GM18520 (cell line): ENCODE data around the gene DBNDD1.

Source experiments
- ATAC-seq: cut with Tn5 transposase; IDR thresholded peaks from one replicate; pipeline ENCODE4 v1.9.1; 2021; ENCODE audit not compliant: unreplicated experiment

The DBNDD1 gene

GRCh38 chr16:90037276-90037675, 18.0 kb upstream of the DBNDD1 start:
- ATAC-seq, result no peak

DNA sequence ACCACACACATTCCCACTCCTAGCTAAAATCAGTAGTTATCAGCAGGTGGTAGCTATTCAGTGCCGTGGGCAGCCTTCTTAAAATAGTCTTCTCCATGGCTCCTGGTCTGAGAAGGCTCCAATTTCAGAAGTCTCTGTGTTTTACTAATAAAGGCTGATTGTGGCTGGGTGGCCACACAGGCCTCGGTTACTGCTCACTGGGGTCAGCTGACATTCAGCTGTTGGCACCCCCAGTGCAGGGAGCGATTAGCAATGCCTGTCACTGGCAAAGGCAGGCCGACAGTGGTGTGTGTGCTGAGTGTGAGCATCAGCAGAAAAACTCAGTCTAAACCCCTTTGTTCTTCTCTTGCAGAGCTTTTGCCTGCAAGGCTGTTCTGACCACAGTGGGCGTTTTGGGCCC, 16.6 kb upstream of the DBNDD1 start:
- ATAC-seq, result no peak

- no peak for ATAC-seq
These were observed 15.2 kb upstream of the DBNDD1 start for GRCh38 chr16:90034504-90034903.

DNA sequence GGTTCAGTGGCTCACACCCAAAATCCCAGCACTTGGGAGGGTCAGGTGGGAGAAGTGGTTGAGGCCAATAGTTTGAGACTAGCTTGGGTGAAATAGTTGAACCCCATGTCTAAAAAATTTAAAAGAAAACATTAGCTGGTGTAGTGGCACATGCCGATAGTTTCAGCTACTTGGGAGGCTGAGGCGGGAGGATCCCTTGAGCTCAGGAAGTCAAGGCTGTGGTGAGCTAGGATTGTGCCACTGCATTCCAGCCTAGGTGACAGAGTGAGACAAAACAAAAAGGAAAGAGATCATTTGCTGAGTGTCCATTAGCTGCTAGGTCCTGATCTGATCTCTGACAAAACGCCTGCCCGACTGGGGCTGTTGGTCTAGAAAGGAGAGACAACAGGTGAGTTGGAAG, 14.1 kb upstream of the DBNDD1 start:
- no peak for ATAC-seq

- no peak for ATAC-seq
These were observed 13.5 kb upstream of the DBNDD1 start for GRCh38 chr16:90032674-90033331.

DNA sequence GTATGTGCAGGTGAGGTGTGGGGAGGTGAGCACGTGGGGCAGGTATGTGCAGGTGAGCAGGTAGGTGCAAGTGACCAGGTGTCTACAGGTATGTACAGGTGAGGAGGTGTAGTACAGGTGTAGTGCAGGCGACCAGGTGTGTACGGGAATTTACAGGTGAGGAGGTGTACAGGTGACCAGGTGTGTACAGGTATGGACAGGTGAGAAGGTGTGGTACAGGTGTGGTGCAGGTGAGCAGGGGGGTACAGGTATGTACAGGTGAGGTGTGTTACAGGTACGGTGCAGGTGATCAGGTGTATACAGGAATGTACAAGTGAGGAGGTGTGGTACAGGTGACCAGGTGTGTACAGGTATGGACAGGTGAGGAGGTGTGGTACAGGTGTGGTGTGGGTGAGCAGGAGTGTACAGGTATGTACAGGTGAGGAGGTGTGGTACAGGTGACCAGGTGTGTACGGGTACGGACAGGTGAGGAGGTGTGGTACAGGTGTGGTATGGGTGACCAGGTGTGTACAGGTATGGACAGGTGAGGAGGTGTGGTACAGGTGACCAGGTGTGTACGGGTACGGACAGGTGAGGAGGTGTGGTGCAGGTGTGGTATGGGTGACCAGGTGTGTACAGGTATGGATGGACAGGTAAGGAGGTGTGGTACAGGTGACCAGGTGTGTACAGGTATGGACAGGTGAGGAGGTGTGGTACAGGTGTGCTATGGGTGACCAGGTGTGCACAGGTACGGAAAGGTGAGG, 12.8 kb upstream of the DBNDD1 start:
- ATAC-seq, result no peak

- no peak for ATAC-seq
These were observed 12.1 kb upstream of the DBNDD1 start for GRCh38 chr16:90031186-90031930.

GRCh38 chr16:90028985-90029384, 9.7 kb upstream of the DBNDD1 start:
- ATAC-seq, result no peak

- no peak for ATAC-seq
These were observed 8.4 kb upstream of the DBNDD1 start for GRCh38 chr16:90027611-90028010.

DNA sequence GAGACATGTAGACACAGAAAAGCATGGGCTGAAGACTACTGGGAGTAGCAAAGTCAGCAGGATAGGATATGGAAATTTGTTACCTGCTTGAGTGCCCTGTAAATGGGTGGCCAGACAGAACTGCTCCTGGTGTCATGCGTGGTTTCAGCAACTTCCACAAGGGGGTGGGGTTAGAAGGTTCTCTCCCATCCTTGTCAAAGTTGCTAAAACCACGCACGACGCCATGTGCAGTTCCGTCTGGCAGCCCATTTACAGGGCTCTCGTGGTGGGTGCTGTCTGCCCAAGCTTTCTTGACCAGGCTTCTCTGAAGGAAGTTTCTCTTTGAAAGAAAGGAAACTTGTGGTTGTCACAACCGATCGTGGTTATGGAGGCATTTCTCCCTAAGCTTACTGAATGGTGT, 6.9 kb upstream of the DBNDD1 start:
- no peak for ATAC-seq

GRCh38 chr16:90023078-90023447, 3.8 kb upstream of the DBNDD1 start:
- no peak for ATAC-seq

DNA sequence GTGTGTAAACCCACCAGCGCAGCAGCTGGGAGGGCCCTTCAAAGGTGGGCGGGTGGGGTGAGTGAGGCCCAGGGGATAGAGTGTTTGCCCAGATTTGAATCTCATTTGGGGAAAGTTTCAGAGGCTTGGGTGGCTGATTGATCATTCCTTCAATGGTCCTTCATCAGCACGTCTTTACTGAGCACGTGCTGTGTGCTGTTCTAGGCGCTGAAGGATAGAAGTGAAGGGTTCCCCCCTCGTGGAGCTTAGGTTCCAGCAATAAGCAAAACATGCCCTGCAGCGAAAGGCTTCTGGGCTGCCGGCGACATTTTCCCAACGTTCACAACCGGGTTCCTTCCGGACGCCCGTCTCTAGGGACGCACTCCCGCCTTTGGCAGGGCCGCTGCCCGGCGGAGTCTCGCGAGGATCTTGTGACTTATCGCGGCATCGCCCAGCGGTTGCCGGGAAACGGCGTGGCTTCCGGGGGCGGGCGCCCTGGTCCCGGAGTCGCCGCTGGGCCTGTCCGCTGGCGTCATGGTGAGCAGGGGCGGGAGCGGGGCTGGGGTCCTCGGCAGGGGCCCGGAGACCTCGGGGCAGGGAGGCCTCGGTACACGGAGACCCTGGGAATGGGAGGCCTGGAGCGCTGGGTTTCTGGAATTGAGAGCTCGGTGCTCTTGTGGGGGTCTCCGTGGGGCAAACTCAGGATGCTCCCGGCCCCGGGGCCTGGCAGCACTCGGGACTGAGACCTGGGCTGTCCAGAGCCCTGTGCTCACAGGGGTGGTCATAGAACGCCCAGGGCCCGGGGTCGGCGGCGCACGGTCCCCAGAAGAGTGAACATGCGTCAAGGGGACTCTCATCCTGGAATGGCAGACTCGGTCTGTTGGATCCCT, 3.2 kb upstream of the DBNDD1 start:
- ATAC-seq, result peak; percentile 51

- no peak for ATAC-seq
These were observed 1.7 kb upstream of the DBNDD1 start for GRCh38 chr16:90020838-90021382.

DNA sequence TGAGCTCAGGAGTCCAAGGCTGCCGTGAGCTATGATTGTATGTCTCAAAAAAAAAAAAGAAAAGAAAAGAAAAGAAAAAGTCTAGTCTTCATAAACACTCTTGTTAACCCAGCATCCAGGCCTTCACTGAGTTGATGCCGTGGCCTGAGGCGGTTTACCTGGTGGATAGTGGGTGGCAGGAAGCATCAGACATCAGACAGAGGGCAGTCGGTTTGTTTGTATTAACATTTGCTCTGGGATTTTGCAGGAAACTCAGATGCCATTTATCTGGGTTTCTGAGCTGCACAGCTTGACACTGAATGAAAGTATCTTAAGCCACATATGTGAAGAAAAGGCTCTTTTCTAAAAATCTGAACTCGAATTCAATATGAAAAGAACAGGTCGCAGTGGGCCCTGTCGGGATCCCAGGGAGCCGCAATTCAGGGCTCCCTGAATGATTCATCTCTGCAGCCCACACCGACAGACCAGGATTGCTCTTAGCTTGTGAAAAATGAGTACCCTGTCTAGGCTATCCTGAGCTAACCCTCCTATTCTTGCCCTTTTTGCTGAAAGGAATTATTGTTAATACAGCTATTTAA, 1.1 kb upstream of the DBNDD1 start:
- ATAC-seq, result no peak

- ATAC-seq, result no peak
These were observed 445 bp upstream of the DBNDD1 start for GRCh38 chr16:90019543-90020259.

GRCh38 chr16:90018297-90018651, 982 bp downstream of the DBNDD1 start:
- no peak for ATAC-seq

DNA sequence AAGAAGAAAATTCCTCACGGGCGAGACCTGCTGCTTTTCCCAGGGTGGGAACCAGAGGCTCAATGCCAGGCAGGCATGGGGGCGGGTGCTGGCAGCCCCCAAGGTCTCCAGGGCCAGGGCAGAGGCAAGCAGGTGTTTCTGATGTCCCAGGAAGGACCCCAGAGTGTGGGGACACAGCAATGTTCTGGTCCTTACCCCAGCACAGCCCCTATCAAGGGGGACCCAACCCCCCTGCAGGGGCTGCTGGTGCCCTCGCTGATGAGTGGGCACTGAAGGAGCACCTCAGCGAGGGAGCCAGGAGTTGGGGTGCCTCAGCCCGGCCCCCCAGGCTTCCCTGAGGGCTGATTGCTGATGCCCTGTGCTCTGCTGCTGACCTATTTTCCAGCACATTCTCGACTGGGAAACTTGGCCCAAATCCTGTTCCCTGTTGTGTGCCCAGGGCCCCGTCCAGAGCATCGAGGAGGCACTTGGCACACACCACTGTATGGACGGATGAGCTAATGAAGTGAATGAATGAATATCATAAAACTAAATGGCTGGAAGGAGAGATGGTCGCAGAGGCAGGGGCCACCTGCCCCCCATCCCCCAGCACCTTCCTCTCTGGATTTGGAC, 2.8 kb downstream of the DBNDD1 start:
- no peak for ATAC-seq

DNA sequence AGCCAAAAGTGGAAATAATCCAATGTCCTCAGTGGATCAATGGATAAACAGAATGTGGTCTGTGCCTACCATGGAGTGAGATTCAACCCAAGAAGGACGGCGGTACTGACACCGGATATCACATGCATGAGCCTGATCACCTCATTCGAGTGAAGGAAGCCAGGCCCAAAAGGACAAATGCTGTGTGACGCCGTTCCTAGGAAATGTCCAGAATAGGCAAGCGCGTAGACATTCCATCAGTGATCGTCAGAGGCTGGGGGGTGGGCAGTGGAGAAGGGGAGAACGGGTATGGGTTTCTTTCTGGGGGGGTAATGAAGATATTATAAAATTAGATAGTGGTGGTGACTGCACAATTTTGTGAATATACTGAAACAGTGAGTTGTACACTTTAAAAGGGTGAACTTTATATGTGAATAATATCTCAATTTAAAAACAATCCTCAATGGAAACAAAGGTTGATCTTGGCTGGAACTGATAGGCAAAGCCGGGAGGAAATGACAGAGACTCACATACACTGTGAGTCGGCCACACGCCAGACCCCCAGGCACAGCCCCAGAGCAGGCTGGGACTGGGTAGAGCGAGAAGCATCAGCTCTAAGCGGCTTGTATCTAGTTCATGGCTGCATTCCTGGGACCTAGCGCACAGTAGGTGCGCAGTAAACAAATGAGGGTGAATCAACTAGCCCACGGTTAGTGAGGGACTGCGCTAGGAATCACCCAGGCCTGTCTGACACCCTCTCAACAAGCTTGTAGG, 3.5 kb downstream of the DBNDD1 start:
- ATAC-seq, result no peak
